ENCODE data around the gene KDM7A.

Gene KDM7A

DNA sequence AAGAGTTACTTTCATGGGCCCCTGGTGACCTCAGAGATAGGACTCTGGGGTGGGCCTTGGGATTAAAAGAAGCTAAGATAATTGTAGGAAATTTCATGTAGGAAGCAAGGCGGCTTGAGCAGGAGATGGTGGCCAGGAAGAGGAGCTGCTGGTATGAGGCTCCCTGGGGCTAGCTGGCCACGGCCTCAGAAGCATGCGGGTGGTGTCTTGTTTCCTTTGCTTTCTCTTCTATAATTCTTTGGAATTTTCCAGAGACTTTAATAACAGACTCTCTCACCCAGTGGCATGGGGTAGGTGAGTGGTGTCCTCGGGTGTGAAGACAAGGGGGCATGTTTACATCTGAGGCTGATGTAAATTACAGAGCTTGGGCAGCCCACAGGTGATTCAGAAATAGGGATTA lies 41.9 kb upstream of the KDM7A start:
- H3K36me3 ChIP-seq = no peaks in the 10 kb centered on the region
- no peak for DNase-seq
- no peak overlapping the region for H3K4me3 ChIP-seq (ENCODE audit: low read depth, low read length)
- no peaks in the 10 kb centered on the region for H3K4me1 ChIP-seq
- TF ChIP-seq, protein P1, sequence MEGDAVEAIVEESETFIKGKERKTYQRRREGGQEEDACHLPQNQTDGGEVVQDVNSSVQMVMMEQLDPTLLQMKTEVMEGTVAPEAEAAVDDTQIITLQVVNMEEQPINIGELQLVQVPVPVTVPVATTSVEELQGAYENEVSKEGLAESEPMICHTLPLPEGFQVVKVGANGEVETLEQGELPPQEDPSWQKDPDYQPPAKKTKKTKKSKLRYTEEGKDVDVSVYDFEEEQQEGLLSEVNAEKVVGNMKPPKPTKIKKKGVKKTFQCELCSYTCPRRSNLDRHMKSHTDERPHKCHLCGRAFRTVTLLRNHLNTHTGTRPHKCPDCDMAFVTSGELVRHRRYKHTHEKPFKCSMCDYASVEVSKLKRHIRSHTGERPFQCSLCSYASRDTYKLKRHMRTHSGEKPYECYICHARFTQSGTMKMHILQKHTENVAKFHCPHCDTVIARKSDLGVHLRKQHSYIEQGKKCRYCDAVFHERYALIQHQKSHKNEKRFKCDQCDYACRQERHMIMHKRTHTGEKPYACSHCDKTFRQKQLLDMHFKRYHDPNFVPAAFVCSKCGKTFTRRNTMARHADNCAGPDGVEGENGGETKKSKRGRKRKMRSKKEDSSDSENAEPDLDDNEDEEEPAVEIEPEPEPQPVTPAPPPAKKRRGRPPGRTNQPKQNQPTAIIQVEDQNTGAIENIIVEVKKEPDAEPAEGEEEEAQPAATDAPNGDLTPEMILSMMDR (IDR thresholded peaks at IDR 0.05; ENCODE audit: low read depth, low read length) = no peak
- H3K9me3 ChIP-seq = no peaks in the 10 kb centered on the region
- H3K27me3 ChIP-seq = no peaks in the 10 kb centered on the region

DNA sequence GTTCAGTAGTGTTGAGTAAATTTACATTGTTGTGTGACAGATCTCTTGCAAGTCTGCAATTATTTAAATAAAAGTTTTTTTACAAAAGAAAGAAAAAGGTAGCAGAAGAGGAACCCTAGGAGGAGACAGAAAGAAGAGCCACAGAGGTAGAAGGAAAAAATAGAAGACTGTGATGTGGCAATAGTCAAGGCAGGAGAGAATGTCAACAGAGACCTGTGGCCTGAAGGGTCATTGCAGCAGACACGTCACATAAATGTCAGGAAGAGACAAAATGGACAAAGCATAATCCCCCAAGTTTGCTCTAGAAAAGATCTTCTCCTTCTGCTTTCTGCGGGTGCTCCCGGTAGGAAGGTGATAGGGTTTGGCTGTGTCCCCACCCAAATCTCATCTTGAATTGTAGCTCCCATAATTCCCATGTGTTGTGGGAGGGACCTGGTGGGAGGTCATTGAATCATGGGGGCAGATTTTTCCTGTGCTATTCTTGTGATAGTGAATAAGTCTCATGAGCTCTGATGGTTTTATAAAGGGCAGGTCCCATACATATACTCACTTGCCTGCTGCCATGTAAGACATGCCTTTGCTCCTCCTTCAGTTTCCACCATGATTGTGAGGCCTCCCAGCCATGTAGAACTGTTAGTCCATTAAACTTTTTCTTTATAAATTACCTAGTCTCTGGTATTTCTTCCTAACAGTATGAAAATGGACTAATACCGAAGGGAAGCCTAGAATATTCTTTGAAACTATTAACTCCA lies 41.1 kb upstream of the KDM7A start:
- DNase-seq = no peak
- H3K9me3 ChIP-seq = no peaks in the 10 kb centered on the region
- TF ChIP-seq, protein P1 (IDR thresholded peaks at IDR 0.05; ENCODE audit: low read depth, low read length) = no peak
- H3K4me3 ChIP-seq (ENCODE audit: low read depth, low read length) = no peak overlapping the region
- H3K36me3 ChIP-seq = no peaks in the 10 kb centered on the region
- no peaks in the 10 kb centered on the region for H3K27me3 ChIP-seq
- no peaks in the 10 kb centered on the region for H3K4me1 ChIP-seq

DNA sequence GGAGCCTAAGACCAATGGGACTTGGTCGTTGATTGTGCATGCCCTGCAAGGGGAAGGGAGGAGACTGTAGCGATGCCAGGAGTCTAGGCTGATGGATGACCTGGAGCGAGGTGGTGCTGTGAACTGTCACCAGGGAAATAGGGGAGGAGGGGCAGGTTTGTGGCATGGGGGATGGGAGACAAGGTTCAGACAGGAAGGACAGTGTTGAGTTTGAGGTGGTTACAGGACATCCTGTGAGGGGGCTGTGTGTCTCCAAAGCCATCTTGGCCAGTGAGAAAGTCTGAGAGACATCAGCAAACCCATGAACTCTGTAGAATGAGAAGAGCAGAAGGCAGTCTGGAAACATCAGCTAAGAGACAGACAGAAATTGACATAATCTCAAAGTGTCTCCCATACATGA lies 38.5 kb upstream of the KDM7A start:
- no peak overlapping the region for H3K4me3 ChIP-seq (ENCODE audit: low read depth, low read length)
- DNase-seq = no peak
- no peaks in the 10 kb centered on the region for H3K9me3 ChIP-seq
- H3K27me3 ChIP-seq = no peaks in the 10 kb centered on the region
- TF ChIP-seq, protein P1 (IDR thresholded peaks at IDR 0.05; ENCODE audit: low read depth, low read length) = no peak
- H3K4me1 ChIP-seq = no peaks in the 10 kb centered on the region
- H3K36me3 ChIP-seq = no peaks in the 10 kb centered on the region

DNA sequence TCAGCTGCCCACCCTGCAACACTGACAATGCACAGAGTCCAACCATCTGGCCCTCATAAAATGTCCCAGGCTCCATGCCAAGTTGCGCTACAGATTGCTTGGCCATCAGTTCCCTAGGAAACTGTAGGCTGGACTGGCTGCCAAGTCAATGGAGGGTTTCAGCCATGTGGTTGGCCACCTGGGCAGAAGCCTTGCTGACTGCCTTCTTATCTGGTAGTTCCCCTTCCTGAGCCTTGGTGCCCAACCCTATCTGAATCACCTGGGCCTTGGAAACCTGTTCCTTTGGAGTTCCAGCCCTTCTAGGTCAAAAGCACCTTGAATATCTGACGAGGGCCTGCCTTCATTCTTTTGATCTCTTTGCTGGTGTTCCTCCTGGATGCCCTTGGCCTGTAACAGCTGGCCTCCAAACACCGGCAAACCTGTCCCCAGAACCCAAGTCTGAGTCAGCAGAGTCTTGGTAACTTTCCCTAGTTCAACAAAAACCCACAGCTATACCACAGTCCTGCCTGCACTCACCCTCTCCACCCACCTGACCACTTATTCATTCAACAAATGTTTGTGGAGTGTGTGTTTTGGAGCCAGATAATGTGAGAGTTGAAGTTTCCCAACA lies 37.4 kb upstream of the KDM7A start:
- Histone ChIP-seq H3K9me3 (no peaks in the 10 kb centered on the region), H3K27me3 (no peaks in the 10 kb centered on the region), H3K4me1 (no peaks in the 10 kb centered on the region), H3K4me3 (ENCODE audit: low read depth, low read length) (no peak overlapping the region), H3K36me3 (no peaks in the 10 kb centered on the region)
- TF ChIP-seq, protein P1 (IDR thresholded peaks at IDR 0.05; ENCODE audit: low read depth, low read length) = no peak
- peak; percentile 58 for DNase-seq

DNA sequence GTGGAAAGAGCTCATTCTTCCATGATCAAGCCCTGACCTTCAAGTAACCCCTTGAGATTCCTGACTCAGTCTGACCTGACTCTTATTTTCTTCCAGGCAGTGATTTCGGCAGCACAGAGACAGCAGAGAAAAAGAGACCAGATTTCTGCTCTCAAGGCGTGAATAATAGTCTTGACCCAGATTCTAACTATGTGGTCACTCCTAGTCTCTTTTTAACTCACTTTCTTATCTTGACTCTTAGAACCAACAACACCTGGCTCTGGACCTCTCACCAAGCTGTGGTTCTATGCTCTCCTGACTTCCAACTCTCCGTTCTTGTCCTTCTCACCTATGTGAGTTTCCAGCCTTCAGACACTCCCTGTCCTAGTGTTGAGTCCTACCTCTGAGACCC lies 36.9 kb upstream of the KDM7A start:
- DNase-seq = no peak
- Histone ChIP-seq H3K36me3 (no peaks in the 10 kb centered on the region), H3K4me3 (ENCODE audit: low read depth, low read length) (no peak overlapping the region), H3K9me3 (no peaks in the 10 kb centered on the region), H3K4me1 (no peaks in the 10 kb centered on the region), H3K27me3 (no peaks in the 10 kb centered on the region)
- TF ChIP-seq, protein P1 (IDR thresholded peaks at IDR 0.05; ENCODE audit: low read depth, low read length) = no peak

Measured in BE2C (cell line).